Amniotic stem cell (primary cell): Measurements from ENCODE around the gene GATB.

ENCODE experiments used
- DNase-seq: peaks from one replicate; lab custom pipeline; 2025; lab: John Stamatoyannopoulos, UW

The GATB gene

DNA sequence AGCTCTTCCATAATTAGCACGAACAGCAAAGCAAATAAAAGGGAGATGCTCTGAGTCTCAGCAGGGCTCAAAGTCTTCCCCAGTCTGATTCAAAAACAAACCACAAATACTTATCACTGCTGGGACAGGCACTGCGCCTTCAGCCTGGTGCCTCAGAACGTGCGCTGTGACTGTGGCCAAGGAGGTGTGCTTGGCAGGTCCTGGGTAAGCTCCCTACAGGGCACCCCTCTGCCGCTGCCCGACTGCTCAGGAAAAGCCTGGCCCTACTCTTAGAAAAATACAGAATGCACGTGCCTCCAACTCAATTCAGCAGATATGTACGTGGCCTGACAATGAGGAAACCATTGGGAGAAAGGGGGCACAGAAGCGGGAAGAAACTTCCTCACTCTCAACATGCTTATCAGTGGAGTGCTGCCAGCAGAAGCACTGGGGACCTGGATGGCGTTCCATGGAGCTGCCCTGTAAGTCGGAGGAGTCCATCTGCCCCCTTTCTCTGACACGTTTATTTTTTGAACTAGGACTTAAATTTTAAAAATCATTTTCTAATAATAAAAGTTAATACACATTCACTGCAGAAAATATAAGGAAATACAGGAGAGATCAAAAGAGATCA, 86.8 kb downstream of the GATB start:
- DNase-seq: no peak

DNA sequence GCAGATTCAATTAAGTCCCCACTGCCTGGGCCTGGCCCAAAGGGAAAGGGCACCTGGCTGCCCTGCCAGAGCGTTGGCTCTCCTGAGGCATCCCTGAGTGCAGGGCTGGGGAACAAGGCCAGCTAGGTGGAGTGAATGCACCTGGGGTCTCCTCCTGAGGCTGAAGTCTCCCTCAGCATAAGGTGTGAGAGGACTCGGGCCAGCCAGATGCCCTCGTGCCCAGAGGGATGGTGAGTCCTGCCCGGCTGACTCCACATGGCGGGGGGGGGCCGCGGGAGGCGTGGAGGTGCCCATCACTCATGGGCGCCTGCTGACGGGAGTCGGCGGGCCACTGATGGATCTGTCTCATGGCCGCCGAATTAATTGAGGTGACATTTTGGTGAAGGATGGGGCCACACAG, 87.8 kb downstream of the GATB start:
- DNase-seq: no peak

DNA sequence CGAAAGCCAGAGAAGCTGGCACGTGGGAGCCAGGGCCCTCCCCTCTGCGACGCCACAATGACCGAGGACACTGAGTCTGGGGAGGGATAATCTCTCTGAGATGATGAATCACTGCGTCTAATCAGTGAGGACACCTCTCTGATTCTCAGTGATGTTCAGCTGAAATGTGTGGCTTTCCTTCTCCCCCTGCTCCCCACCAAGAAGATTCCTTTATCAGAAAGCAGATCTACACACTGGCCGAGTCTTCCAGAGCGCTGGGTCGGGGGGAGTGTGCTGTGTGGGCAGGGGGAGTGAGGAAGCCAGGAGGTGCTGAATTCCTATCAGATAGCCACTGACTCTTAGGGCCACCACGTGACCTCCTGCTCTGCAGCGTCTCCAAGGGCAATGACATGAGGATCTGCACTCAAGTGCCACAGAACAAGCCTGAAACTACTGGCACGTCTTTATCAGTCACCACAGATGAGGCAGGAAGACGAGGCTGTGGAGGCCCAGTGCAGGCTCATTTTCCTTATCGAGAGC, 89.2 kb downstream of the GATB start:
- DNase-seq: no peak

DNA sequence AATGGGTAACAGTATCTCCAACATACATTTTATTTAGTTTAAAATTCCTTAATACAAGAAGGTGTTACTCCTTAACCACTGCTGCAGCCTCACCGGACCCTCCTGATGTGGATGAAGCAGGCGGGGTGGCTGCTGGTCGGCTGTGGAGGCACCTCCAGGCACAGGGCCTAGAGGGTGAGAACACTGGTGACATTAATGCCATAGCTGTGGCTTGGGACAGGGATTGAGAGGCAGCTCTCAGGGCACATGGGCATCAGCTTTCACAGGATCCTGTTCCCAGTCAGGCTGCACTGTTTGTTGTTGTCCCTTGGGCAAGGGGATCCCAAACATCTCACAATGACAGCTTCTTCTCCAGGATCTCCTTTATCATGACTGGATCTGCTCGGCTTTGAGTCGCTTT, 90.0 kb downstream of the GATB start:
- DNase-seq: no peak

DNA sequence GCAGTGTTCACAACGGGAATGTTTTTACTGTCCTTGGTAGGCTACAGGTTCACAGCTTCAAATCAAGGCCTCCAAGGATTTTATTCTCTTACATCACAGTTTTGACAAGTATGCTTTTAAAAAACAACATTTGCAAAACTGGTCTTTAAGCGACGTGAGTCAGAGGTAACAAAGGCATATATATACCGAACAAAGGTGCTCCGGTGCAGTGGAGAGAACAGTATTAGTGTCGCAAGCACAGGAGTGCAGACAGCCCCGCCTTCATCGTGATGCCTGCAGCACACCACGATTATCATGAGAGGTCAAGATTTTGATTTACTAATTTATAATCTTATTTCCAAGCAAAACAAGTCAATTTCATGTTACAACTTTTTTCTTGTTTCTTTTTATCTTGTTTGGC, 90.8 kb downstream of the GATB start:
- no peak for DNase-seq

DNA sequence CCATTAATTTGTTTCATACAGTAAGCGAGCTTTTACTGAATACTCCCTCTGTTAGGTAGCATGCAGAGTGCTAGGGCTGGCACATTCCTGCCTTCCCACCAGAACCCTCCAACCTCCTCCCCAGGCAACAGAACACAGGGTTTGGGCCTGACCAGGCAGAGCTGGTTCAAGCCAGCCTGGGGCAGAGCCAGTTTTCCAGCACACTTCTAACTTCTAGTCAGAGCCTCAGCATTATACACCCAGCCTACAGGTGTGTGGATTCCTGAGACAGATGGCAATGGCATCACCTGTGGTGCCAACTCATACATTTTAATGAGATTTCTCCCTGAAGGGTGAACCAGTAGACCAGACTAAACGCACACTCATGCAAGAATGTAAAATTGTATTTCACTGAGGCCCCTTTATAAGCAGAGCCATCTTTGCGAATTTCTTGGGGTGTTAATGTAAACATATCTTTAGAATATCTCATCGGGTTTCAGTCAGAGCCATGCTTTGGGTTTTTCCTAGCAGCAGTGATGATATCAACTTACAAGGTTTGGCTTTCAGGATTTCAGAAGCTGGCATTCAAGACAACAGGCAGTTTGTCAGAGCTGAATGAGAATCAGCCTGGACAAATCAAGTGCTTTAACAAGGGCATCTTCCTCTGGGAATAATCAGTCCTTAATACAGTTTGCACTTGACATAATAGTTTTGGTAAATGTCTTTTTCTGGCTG, 92.0 kb downstream of the GATB start:
- no peak for DNase-seq

DNA sequence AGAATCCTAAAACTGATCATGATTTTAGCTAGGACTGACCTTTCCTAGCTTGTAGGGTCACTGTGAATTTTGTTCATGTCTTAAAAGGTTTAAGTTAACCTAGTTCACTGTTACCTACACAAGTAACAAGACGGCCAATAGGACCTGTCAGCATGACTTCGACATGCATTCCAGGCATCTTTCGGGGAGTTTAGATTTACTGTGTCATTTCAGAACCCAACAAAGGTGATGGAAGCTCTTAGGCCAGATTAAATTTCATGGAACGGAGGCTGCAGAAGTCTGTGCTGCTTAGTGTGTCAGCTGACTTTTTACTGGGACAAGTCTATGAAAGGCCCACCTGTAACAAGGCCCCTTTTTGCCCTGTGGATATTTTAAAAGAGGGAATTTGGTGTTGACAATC, 93.1 kb downstream of the GATB start:
- DNase-seq: no peak

DNA sequence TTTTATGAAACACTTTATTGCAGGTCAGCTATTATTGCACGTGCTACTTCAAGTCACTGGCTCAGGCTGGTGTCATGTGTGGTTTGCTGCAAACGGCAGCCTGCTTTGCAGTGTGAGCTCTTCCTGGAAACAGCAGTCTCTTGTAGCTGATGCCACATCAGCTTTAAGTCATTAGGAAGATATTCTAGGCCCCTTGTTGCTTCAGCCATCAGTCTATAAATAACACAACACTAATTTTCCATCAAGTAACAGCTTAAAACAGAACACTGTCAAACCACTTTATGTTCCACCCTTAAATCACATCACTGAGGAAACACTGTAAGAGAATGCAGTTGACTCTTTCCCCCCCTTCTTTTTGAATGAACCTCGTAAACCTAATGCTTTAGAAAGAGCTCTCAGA, 93.8 kb downstream of the GATB start:
- DNase-seq: no peak

DNA sequence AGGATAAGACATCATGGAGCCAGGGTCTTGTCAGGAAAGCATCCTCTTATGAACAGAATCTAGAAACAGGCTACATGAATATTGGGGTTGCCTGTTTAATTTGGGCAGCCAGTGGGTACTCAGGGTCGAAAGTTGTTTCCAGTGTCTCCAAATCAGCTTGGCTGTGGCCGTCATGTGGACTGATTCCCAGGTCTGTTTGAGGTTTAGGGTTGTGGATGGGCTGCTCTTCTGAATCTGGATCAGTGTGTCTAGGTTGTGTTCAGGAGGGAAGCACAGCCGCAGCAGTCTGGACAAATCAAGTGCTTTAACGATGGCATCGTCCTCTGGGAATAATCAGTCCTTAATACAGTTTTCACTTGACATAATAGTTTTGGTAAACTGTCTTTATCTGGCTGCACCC, 94.3 kb downstream of the GATB start:
- DNase-seq: no peak

DNA sequence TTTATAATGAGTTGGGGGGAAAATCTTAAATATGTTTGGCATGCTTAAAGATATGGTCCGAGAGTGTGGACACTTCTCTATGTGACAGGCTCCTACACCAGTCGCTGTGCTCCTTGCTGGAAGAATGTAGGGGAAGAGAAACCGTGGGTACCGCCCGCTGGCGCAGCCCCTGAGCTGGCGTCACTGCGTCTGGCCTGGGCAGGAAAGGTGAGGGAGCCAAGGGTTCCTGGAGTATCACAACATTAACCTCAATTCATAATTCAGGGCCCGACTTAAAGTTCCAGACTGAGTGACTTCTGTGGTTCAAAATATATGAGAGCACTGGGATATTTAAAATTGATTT, 95.1 kb downstream of the GATB start:
- DNase-seq: no peak

DNA sequence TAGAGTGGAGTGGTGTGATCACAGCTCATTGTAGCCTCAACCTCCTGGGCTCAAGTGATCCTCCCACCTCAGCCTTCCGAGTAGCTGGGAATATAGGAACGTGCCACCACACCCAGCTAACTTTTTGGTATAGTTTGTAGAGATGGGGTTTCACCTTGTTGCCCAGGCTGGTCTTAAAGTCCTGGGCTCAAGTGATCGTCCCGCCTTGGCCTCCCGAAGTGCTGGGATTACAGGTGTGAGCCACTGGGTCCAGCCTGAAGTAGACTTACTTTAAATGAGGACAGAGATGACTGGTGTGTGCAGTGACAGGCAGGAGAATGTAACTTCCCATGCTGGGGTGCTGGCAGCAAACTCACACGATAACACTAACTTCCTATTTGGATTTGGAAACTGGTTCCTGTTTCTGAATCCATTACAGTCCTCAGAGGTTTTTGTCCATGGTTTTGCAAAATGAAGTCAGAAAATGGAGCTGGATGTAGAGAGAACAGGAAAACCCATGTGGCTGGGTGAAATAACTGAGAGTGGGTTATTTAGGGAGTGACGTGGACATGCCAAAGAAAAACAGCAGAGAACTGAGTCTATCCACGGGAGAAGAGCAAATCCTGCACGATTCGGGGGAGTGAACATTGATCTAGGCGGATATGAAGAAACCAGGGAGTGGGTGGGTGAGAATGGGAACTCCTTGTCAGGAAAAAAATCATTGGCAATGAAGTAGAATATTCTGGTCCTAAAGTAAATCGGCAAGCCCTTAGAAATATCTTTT, 95.6 kb downstream of the GATB start:
- DNase-seq: no peak

DNA sequence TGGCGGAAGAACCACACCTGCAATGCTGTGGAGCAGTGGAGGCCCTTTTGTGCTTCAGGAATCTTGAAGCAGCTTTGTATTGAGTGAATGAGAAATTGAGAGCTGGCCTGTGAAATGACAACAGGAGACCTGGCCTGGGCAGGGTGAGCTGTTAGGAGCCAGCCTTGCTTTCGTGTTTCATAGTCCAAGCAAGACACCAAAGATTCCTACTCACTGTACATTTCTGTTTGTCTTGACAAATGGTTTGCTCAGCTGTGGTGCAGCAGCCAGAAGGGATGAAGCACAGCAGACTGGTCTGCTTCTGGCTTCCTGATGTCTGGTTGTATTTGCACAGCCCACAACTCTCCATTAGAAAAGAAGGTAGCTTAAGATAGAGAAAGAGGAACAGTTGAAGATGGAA, 96.5 kb downstream of the GATB start:
- no peak for DNase-seq

DNA sequence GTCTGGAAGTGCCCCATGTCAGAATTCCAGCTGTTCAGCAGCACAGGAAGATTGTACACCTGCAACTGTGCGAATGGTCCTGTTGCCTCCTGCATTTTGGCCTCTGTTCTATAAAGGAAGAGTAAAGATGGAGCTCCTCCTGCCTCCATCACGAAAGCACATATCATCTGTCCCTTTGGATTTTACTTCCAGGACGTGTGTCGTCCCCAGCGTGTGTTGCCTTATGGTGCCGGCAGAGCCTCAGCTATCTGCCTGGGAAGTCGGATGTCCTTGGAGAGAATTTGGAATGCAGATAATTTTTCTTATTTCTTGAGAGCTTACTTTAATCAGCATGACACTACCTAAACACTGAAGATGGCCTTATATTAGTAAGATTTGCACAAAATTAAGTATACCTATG, 97.7 kb downstream of the GATB start:
- no peak for DNase-seq

DNA sequence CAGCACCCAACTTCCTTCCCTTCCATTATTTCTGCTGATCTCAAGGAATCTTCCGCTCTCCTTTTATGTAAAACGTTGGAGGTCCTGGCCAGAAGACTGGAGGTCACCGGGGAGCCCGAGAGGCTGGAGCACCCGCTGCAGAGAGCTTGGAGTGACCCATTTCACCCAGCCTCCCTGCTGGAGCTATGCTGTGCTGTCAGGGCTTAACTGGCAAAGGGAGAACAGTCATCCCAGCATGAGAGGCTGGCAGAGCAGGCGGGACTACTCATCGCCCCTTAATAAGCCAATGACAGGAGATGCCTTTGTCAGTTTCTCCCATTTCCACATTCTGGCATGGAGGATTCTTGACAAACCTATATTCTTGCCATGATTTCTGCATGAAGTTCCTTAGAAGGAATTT, 98.9 kb downstream of the GATB start:
- no peak for DNase-seq

DNA sequence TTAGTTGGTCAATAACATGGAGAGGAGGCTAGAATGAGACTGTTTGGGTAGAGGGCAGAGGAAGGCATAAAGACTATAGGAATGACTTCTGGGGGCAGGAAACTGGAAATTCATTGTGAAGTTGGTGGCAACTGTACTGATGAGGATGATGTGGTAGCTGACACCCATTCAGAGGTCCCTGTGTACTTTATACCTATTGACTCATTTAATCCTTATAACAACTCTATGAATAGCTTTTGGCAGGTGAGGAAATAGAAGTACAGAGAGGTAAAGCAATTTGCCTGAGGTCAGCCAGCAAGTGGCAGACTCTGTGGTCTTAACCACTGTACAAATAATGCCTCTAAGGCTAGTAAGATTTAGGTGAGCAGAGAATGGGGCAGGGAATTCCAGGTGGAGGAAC, 100.1 kb downstream of the GATB start:
- DNase-seq: no peak

DNA sequence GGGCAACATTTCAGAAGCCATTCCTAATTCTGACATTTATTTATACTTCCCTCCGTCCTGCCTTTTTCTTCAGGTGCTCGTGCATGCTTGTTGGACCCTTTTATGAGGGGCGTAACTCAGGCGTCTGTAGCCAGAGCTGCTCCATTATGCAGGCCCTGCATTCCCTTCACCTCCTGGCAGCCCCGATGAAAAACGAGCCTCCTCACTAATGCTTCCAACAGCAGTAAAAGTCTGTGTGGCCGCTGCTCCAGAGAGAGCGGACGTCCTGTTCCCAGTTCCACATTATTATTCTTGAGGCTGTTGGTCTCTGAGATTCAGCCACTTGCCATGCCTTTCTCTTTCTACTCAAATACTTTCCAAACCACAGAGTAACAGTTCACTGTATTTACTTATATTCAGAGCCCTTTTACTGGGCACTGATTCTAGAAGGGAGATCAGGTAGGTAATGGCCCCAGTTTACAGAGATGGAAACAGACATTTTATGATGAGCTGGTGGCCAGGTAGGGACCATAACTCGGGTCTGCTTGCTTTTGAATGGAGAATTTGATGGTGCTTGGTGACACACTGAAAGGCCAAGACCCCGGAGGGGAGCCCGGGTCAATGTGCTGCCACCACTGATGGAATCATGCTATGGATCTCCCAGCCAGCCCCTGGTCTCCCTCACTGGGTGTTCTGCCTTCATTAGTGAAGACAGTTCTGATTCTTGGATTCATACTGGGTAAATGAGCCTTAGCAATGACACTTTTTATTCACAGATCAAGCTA, 101.0 kb downstream of the GATB start:
- no peak for DNase-seq

DNA sequence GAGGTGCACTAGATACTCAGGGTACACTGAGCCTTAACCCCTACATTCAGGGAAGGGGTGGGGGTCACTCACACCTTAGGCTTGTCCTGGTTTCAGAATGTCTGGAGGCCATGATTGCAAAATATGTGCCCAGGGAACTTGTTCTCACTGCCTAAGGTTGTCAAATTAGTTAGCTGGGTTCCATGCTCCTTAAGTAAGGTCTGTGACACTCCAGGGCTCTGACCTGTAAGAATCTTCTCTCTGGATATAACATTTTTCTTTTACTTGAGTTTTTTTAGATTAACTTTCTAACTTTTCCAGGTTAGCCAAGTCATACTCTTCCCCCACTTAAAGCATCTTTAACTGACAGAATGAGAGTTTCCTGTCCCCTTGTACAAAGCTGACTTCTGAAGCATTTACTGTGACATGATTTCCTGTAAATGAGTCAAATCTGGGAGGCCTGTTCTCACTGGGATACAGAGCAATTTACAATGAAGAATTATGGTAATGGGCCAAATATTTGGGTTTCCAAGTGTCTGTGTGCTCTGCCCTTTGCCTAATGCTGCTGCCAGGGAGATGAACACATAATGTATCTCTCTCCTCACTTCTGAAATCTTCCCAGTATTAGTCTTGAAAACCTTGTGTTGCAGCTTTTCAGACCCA, 101.7 kb downstream of the GATB start:
- DNase-seq: no peak

DNA sequence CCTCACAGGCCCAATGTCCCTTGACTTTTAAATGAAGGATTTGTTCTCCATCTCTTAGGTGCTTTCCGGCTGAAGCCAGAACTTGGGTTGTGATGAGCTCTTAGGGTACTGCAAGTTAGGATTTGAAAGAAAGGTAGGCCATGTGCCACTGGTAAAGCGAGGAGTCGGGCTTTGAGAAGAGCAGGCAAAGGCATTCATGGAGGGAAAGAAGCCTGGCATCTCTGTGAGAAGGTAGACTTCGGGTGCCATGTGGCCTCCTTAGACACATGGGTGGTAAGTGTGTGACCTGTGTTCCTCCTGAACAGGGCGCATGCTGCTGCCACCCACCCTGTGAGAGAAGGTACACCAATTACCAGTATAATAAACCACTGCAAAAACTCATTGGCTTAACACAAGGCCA, 102.9 kb downstream of the GATB start:
- no peak for DNase-seq

DNA sequence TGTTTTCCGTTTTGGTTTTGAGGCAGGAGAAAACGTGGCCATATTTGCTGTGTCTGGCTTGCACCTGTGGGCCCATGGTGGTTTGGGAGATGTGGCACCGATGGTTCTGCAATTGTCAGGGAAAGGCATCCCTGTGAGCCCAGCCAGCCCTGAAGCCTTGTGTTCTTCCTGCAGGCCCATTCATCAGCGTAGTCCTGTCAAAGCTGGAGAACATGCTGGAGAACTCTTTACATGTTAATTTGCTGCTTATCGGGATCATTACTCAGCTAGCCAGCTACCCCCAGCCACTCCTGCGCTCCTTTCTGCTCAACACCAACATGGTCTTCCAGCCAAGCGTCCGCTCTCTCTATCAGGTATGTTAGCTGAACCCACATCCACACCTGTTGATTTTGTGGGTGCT, 104.7 kb downstream of the GATB start:
- no peak for DNase-seq

DNA sequence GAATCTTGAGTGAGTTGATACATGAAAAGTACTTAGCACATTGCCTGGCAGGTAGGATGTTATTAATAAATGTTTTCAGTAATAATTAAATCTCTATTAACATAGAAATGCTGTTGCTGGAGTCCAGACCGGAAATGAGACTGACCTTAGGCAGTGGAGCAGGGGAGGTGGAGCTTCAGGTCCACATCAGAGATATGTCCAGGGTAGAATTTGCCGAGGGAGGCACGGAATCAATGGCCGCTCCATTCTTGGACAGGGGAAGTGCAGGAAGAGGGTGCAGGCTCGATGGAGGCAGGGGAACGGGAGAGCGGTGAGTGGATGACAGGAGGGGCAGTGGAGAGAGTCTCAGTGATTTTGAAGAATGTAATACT, 107.3 kb downstream of the GATB start:
- no peak for DNase-seq

DNA sequence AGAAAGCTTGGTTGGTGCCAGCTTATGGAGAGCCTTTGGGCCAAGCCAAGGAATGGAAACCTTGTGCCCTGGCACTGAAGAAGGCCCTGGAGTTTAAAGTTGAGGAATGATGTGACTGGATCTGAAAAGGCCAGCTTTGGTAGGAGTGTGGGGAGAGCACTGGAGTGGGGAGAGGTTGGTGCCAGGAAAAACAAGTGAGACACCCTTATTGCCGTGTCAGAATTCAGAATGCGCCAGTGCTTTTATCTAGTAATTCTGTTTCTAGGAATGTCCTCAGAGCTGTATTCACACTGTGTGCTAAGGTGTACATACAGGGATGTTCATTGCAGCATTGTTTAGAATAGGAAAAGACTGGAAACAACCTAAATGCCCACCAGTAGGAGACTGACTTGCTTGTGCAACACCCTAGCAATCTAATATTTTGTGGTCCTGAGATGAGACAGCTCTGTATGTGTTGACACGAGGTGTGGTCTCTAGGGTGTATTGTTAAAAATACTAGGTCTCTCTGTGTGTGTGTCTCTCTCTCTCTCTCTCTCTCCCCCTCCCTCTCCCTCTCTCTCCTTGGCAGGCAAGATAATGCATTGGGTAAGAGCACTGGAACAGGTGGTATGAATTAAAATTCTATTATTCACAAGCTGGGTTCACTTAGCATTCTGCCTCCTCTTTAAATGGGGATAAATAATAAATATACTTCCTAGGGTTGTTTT, 107.8 kb downstream of the GATB start:
- DNase-seq: no peak

DNA sequence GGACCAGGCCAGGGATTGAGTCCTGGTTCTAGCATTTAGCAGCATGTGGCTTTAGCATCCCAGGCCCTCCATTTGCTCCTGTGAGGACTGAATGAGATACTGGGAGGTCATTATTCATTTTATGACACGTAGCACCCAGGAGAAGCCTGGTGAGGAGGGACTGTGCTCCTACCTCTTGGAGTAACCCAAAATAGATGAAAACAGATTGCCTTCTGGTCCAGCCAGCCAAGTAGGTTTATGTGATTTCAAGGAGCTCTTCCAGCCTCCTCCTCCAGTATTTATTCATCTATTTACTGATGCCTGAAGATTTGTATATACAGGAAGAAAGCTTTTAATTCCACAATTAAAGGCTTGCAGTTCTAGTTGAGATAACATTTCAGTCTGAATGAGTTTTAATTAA, 109.3 kb downstream of the GATB start:
- DNase-seq: no peak
